Stimulated activated naive CD8-positive, alpha-beta T cell treated with anti-CD3 and anti-CD28 coated beads, Interleukin-15, amount 100 ng/mL, for 72 hours (primary cell): Measurements from ENCODE around the gene BCL2L2.
A peak's percentile ranks its signal among the peaks of the same experiment; 100 is the strongest.

Experiments used
- ATAC-seq: fragments of 150-1000 bp; cut with Tn5 transposase; 2 replicates; pipeline ENCODE4 v1.10.0; 2021; ENCODE audit warnings: mild to moderate bottlenecking, moderate library complexity
- DNase-seq, 2 donors: peaks; one replicate each; pipeline ENCODE4 v3.0.0; 2021 to 2022
- H3K27ac Mint-ChIP-seq, 2 donors: one replicate each; pipeline ENCODE4 v1.8.0; 2022; ENCODE audit warnings: mild to moderate bottlenecking in 2 of 2, mixed read lengths in 2 of 2, moderate library complexity in 2 of 2
- H3K27me3 Mint-ChIP-seq: one replicate; pipeline ENCODE4 v1.8.0; 2022; ENCODE audit warnings: mixed read lengths
- H3K4me1 Mint-ChIP-seq: one replicate; pipeline ENCODE4 v1.8.0; 2022; ENCODE audit warnings: mild to moderate bottlenecking, mixed read lengths
- H3K4me3 Mint-ChIP-seq, 2 donors: one replicate each; pipeline ENCODE4 v1.8.0; 2022; ENCODE audit warnings: mild to moderate bottlenecking in 2 of 2, mixed read lengths in 2 of 2, moderate library complexity in 1 of 2
- H3K9me3 Mint-ChIP-seq, 2 donors: one replicate each; pipeline ENCODE4 v1.8.0; 2022; ENCODE audit warnings: mixed read lengths in 2 of 2

BCL2L2 gene

GRCh38 chr14:23356662-23357061 is 50.0 kb downstream of the BCL2L2 start:
- Mint-ChIP-seq H3K27me3 (peaks cover 19% of the 10 kb centered on the region), H3K27ac (no peak overlapping the region), H3K4me1 (no peaks in the 10 kb centered on the region), H3K9me3 (no peaks in the 10 kb centered on the region), H3K4me3 (no peak overlapping the region)
- DNase-seq (no peak), ATAC-seq (no peak)

GRCh38 chr14:23357261-23357660 is 50.6 kb downstream of the BCL2L2 start:
- ATAC-seq (no peak), DNase-seq (no peak)
- Mint-ChIP-seq H3K4me3 (no peak overlapping the region), H3K4me1 (no peaks in the 10 kb centered on the region), H3K27ac (peak overlapping the region in 1 of 2 donors; percentile 7), H3K27me3 (peaks cover 19% of the 10 kb centered on the region), H3K9me3 (no peaks in the 10 kb centered on the region)

GRCh38 chr14:23358042-23358441 is 51.4 kb downstream of the BCL2L2 start:
- no peak overlapping the region for H3K27ac Mint-ChIP-seq
- no peak overlapping the region for H3K4me3 Mint-ChIP-seq
- H3K4me1 Mint-ChIP-seq, result no peaks in the 10 kb centered on the region
- DNase-seq (no peak), ATAC-seq (no peak)
- no peaks in the 10 kb centered on the region for H3K9me3 Mint-ChIP-seq
- H3K27me3 Mint-ChIP-seq, result peaks cover 19% of the 10 kb centered on the region

GRCh38 chr14:23358553-23359166 is 52.0 kb downstream of the BCL2L2 start:
- Mint-ChIP-seq H3K27me3 (peaks cover 19% of the 10 kb centered on the region), H3K4me1 (no peaks in the 10 kb centered on the region), H3K27ac (no peak overlapping the region), H3K9me3 (no peaks in the 10 kb centered on the region), H3K4me3 (no peak overlapping the region)
- DNase-seq (no peak), ATAC-seq (peak; percentile 34)

- peaks cover 19% of the 10 kb centered on the region for H3K27me3 Mint-ChIP-seq
- ATAC-seq (peak; percentile 36), DNase-seq (no peak)
- H3K4me3 Mint-ChIP-seq, result no peak overlapping the region
- no peak overlapping the region for H3K27ac Mint-ChIP-seq
- H3K9me3 Mint-ChIP-seq, result no peaks in the 10 kb centered on the region
- no peaks in the 10 kb centered on the region for H3K4me1 Mint-ChIP-seq
Measured at GRCh38 chr14:23359167-23359626, 52.6 kb downstream of the BCL2L2 start.

- ATAC-seq, result peak; percentile 8
- Mint-ChIP-seq H3K27me3 (peaks cover 21% of the 10 kb centered on the region), H3K9me3 (no peaks in the 10 kb centered on the region), H3K4me3 (no peak overlapping the region), H3K4me1 (peaks cover 4% of the 10 kb centered on the region), H3K27ac (no peak overlapping the region)
- no peak for DNase-seq
Measured at GRCh38 chr14:23359722-23360447, 53.3 kb downstream of the BCL2L2 start.

GRCh38 chr14:23360496-23360895 is 53.9 kb downstream of the BCL2L2 start:
- DNase-seq (no peak), ATAC-seq (no peak)
- H3K27me3 Mint-ChIP-seq, result peaks cover 24% of the 10 kb centered on the region
- no peaks in the 10 kb centered on the region for H3K9me3 Mint-ChIP-seq
- H3K4me1 Mint-ChIP-seq, result peaks cover 6% of the 10 kb centered on the region
- no peak overlapping the region for H3K27ac Mint-ChIP-seq
- no peak overlapping the region for H3K4me3 Mint-ChIP-seq

GRCh38 chr14:23361320-23361719 is 54.7 kb downstream of the BCL2L2 start:
- H3K27ac Mint-ChIP-seq, result no peak overlapping the region
- H3K4me3 Mint-ChIP-seq, result no peak overlapping the region
- no peak for ATAC-seq
- peaks cover 27% of the 10 kb centered on the region for H3K27me3 Mint-ChIP-seq
- DNase-seq, result no peak
- H3K4me1 Mint-ChIP-seq, result peaks cover 6% of the 10 kb centered on the region
- H3K9me3 Mint-ChIP-seq, result no peaks in the 10 kb centered on the region
